SU-DHL-6 (cell line): Measurements from ENCODE around the gene SLC7A6OS.
A peak's percentile ranks its signal among the peaks of the same experiment; 100 is the strongest.

Experiments
- H2AFZ ChIP-seq: fragments of 200-600 bp; sonication (generic); 2 replicates; pipeline ENCODE4 v1.6.1; 2014; ENCODE audit warnings: low read depth, mild to moderate bottlenecking, moderate library complexity, mixed read lengths, antibody characterized with exemption, low read length; ENCODE audit not compliant: severe bottlenecking
- H3F3A ChIP-seq: fragments of 200-600 bp; shearing (Covaris generic); 2 replicates; pipeline ENCODE4 v1.6.0; 2016; ENCODE audit warnings: antibody characterized with exemption, mild to moderate bottlenecking; ENCODE audit not compliant: insufficient read depth
- H3K27ac ChIP-seq: fragments of 200-600 bp; sonication (generic); 2 replicates; pipeline ENCODE4 v1.5.1; 2016; ENCODE audit warnings: low read depth, mild to moderate bottlenecking, low read length, moderate library complexity, mixed read lengths
- H3K27me3 ChIP-seq: fragments of 200-600 bp; sonication (generic), shearing (Covaris generic); 2 replicates; pipeline ENCODE4 v1.6.0; 2014; ENCODE audit warnings: mild to moderate bottlenecking, low read length
- H3K36me3 ChIP-seq: fragments of 200-600 bp; sonication (generic); 2 replicates; pipeline ENCODE4 v1.6.1; 2014; ENCODE audit warnings: mild to moderate bottlenecking, low read length, mixed read lengths
- H3K4me2 ChIP-seq: fragments of 300-600, 200-600 bp; shearing (Covaris generic), sonication (generic); 2 replicates; pipeline ENCODE4 v1.6.0; 2014; ENCODE audit warnings: low read length, low read depth, mild to moderate bottlenecking; ENCODE audit not compliant: poor library complexity, severe bottlenecking
- H3K4me3 ChIP-seq: fragments of 200-600 bp; sonication (generic); 2 replicates; pipeline ENCODE4 v1.5.1; 2014; ENCODE audit warnings: antibody characterized with exemption, low read length, mild to moderate bottlenecking, mixed read lengths; ENCODE audit not compliant: insufficient read depth, poor library complexity, severe bottlenecking
- H3K79me2 ChIP-seq: fragments of 200-600 bp; sonication (generic); 2 replicates; pipeline ENCODE4 v1.6.1; 2014; ENCODE audit warnings: mild to moderate bottlenecking, low read length, moderate library complexity; ENCODE audit not compliant: insufficient read depth
- H3K9ac ChIP-seq: fragments of 200-600 bp; sonication (generic); 2 replicates; pipeline ENCODE4 v1.7.0; 2014; ENCODE audit warnings: mild to moderate bottlenecking, low read length
- H3K9me2 ChIP-seq: fragments of 200-600 bp; sonication (generic); replicated peaks from 2 replicates; pipeline ENCODE4 v1.6.1; 2014; ENCODE audit warnings: low read length; ENCODE audit not compliant: insufficient read depth
- H3K9me3 ChIP-seq: fragments of 200-600 bp; sonication (generic); 2 replicates; pipeline ENCODE4 v1.6.1; 2014; ENCODE audit warnings: low read length, mixed read lengths; ENCODE audit not compliant: insufficient read depth
- H4K20me1 ChIP-seq: fragments of 200-600 bp; sonication (generic); 2 replicates; pipeline ENCODE4 v1.6.1; 2014; ENCODE audit warnings: low read depth, mild to moderate bottlenecking, antibody characterized with exemption, low read length, moderate library complexity, mixed read lengths
- CTCF ChIP-seq: fragments of 200-600 bp; sonication (generic); IDR thresholded peaks from one replicate; pipeline ENCODE4 v1.5.1; 2017; ENCODE audit warnings: antibody characterized with exemption, mild to moderate bottlenecking, low read length, moderate library complexity; ENCODE audit not compliant: insufficient read depth, poor library complexity, severe bottlenecking
- EZH2phosphoT487 ChIP-seq: fragments of 200-600 bp; sonication (generic), shearing (Covaris generic); conservative IDR thresholded peaks from 2 replicates; pipeline ENCODE4 v1.6.1; 2018; ENCODE audit warnings: mild to moderate bottlenecking, antibody characterized with exemption, low read length, moderate library complexity, mixed read lengths

The SLC7A6OS gene

GRCh38 chr16:68257906-68258800 is 52.6 kb downstream of the SLC7A6OS start:
- H3K4me2 ChIP-seq = peak overlapping the region; percentile 49
- H3K4me3 ChIP-seq = no peak overlapping the region

GRCh38 chr16:68257251-68257905 is 53.4 kb downstream of the SLC7A6OS start:
- peak overlapping the region; percentile 49 for H3K4me2 ChIP-seq
- no peaks in the 10 kb centered on the region for H3K79me2 ChIP-seq

More at GRCh38 chr16:68257906-68258800, 52.6 kb downstream of the SLC7A6OS start:
- Histone ChIP-seq H3K36me3 (no peaks in the 10 kb centered on the region), H3K9me3 (no peaks in the 10 kb centered on the region), H2AFZ (no peak overlapping the region), H3K9me2 (no peaks in the 10 kb centered on the region), H4K20me1 (no peaks in the 10 kb centered on the region), H3K79me2 (no peaks in the 10 kb centered on the region), H3K27me3 (no peaks in the 10 kb centered on the region), H3K9ac (peak overlapping the region; percentile 48), H3F3A (peaks cover 8% of the 10 kb centered on the region; the same call in 1 of the 2 replicates), H3K27ac (peak overlapping the region; percentile 92)
- TF ChIP-seq EZH2phosphoT487 = no peak
- TF ChIP-seq CTCF = no peak

GRCh38 chr16:68255712-68256111 is 55.0 kb downstream of the SLC7A6OS start:
- H4K20me1 ChIP-seq = no peaks in the 10 kb centered on the region
- no peak overlapping the region for H2AFZ ChIP-seq
- no peaks in the 10 kb centered on the region for H3K27me3 ChIP-seq
- H3F3A ChIP-seq = peaks cover 29% of the 10 kb centered on the region
- no peaks in the 10 kb centered on the region for H3K36me3 ChIP-seq
- H3K79me2 ChIP-seq = no peaks in the 10 kb centered on the region
- no peaks in the 10 kb centered on the region for H3K9me3 ChIP-seq
- H3K9me2 ChIP-seq = no peaks in the 10 kb centered on the region
- H3K9ac ChIP-seq = no peak overlapping the region
- no peak for TF ChIP-seq CTCF
- TF ChIP-seq EZH2phosphoT487 = no peak
- H3K4me2 ChIP-seq = no peak overlapping the region
- no peak overlapping the region for H3K4me3 ChIP-seq
- no peak overlapping the region for H3K27ac ChIP-seq

More at GRCh38 chr16:68257251-68257905, 53.4 kb downstream of the SLC7A6OS start:
- no peaks in the 10 kb centered on the region for H3K9me3 ChIP-seq
- no peaks in the 10 kb centered on the region for H4K20me1 ChIP-seq
- no peaks in the 10 kb centered on the region for H3K36me3 ChIP-seq
- no peak for TF ChIP-seq CTCF
- TF ChIP-seq EZH2phosphoT487 = no peak
- H2AFZ ChIP-seq = no peak overlapping the region
- no peaks in the 10 kb centered on the region for H3K9me2 ChIP-seq
- H3K9ac ChIP-seq = peak overlapping the region; percentile 48
- no peak overlapping the region for H3K4me3 ChIP-seq
- H3K27ac ChIP-seq = peak overlapping the region; percentile 92
- H3F3A ChIP-seq = peaks cover 13% of the 10 kb centered on the region
- no peaks in the 10 kb centered on the region for H3K27me3 ChIP-seq
